GM12878 (cell line): ENCODE results near the gene SPOCK1.

ENCODE experiments used
- FOXK2 ChIP-seq: fragments of 450-650 bp; IDR thresholded peaks from 2 replicates; pipeline ENCODE4 v1.6.1; 2017; ENCODE audit warnings: mild to moderate bottlenecking, moderate library complexity
- HDGF ChIP-seq: fragments of 450-650 bp; IDR thresholded peaks from 2 replicates; pipeline ENCODE4 v1.6.1; 2016; ENCODE audit warnings: antibody characterized with exemption
- MAX ChIP-seq: IDR thresholded peaks from 2 replicates; pipeline ENCODE4 v1.6.1; 2012; ENCODE audit warnings: low read depth, low read length, improper control_type of control experiment
- RAD21 ChIP-seq: IDR thresholded peaks from 2 replicates; pipeline ENCODE4 v1.6.1; 2011; ENCODE audit warnings: mild to moderate bottlenecking, low read depth, low read length, moderate library complexity; ENCODE audit not compliant: insufficient read depth
- SREBF2 ChIP-seq: IDR thresholded peaks from 2 replicates; pipeline ENCODE4 v1.6.1; 2012; ENCODE audit warnings: mild to moderate bottlenecking, low read length
- TF ChIP-seq, protein P1 (sequence below), 3 experiments: IDR thresholded peaks in 2 of 3; conservative IDR thresholded peaks in 1 of 3; 2 replicates each; pipeline ENCODE4 v1.5.1; 2011; ENCODE audit warnings: low read depth in 3 of 3, low read length in 3 of 3, mild to moderate bottlenecking in 3 of 3, control low read depth in 2 of 3, moderate library complexity in 2 of 3, inconsistent platforms in 1 of 3, mixed read lengths in 1 of 3; ENCODE audit not compliant: control insufficient read depth in 2 of 3, insufficient read depth in 1 of 3; ENCODE audit errors: extremely low read depth in 1 of 3

- TF ChIP-seq, protein P1, sequence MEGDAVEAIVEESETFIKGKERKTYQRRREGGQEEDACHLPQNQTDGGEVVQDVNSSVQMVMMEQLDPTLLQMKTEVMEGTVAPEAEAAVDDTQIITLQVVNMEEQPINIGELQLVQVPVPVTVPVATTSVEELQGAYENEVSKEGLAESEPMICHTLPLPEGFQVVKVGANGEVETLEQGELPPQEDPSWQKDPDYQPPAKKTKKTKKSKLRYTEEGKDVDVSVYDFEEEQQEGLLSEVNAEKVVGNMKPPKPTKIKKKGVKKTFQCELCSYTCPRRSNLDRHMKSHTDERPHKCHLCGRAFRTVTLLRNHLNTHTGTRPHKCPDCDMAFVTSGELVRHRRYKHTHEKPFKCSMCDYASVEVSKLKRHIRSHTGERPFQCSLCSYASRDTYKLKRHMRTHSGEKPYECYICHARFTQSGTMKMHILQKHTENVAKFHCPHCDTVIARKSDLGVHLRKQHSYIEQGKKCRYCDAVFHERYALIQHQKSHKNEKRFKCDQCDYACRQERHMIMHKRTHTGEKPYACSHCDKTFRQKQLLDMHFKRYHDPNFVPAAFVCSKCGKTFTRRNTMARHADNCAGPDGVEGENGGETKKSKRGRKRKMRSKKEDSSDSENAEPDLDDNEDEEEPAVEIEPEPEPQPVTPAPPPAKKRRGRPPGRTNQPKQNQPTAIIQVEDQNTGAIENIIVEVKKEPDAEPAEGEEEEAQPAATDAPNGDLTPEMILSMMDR (IDR thresholded peaks at IDR 0.05 in 2 of 3, conservative IDR thresholded peaks at IDR 0.05 in 1 of 3; ENCODE audit: control insufficient read depth in 2 of 3, extremely low read depth in 1 of 3, insufficient read depth in 1 of 3, low read depth in 3 of 3, low read length in 3 of 3), result no peak
- TF ChIP-seq MAX, result no peak
- no peak for TF ChIP-seq RAD21
- TF ChIP-seq FOXK2, result no peak
- TF ChIP-seq SREBF2, result no peak
- no peak for TF ChIP-seq HDGF
Measured at GRCh38 chr5:137250421-137250820, 248.7 kb downstream of the SPOCK1 start.
